ENCODE results near the gene GAS2L1.

The GAS2L1 gene

DNA sequence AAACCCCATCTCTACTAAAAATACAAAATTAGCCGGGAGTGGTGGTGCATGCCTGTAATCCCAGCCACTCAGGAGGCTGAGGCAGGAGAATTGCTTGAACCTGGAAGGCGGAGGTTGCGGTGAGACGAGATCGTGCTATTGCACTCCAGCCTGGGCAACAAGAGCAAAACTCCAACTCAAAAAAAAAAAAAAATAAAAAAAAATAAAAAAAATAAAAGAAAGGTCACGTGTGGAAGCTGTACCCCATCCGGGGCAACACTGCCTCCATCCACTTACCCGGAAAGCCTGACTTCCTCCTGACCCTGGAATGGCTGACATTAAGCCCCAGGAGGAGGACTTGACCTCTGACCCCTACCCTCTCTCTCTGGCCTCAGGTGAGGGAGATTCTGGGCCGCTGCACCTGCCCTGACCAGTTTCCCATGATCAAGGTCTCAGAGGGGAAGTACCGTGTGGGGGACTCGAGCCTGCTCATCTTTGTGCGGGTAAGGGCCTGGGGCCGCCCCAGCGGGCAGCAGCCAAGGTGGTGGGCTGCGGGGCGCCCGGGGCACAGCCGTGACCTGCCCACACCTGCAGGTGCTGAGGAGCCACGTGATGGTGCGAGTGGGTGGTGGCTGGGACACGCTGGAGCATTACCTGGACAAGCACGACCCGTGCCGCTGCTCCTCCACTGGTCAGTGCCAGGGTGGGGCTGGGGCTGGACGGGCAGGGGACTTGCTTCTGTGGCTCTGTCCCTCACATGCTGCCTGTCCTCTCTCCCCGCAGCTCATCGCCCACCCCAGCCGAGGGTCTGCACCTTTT, 3.8 kb downstream of the GAS2L1 start:
- DNase-seq, result no peak

GRCh38 chr22:29310863-29311339, 4.5 kb downstream of the GAS2L1 start:
- DNase-seq, result peak; percentile 70

- DNase-seq, result no peak
These were observed 5.2 kb downstream of the GAS2L1 start for GRCh38 chr22:29311464-29312217.

- DNase-seq, result no peak
These were observed 6.0 kb downstream of the GAS2L1 start for GRCh38 chr22:29312218-29313125.

DNA sequence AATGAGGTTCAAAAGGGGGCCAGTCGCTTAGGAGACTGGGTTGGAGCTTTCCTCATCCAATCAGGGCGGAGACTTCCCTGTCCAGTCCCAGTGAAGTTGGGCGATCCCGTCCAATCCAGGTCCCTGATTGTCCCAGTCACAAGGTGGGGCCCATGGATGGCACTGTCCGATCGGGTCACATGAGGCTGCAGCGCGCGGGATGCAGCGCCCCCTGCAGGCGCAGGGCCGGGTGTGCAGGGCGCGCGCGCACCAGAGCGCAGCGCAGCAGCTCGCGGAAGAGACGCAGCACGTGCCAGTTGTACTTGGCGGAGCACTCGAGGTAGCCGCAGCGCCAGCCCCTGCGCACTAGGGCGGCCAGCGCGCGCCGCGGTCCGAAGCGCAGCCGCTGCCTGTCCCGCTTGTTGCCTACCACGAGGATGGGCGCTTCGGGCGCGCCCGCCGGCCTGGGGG, 6.7 kb downstream of the GAS2L1 start:
- DNase-seq, result peak; percentile 78

DNA sequence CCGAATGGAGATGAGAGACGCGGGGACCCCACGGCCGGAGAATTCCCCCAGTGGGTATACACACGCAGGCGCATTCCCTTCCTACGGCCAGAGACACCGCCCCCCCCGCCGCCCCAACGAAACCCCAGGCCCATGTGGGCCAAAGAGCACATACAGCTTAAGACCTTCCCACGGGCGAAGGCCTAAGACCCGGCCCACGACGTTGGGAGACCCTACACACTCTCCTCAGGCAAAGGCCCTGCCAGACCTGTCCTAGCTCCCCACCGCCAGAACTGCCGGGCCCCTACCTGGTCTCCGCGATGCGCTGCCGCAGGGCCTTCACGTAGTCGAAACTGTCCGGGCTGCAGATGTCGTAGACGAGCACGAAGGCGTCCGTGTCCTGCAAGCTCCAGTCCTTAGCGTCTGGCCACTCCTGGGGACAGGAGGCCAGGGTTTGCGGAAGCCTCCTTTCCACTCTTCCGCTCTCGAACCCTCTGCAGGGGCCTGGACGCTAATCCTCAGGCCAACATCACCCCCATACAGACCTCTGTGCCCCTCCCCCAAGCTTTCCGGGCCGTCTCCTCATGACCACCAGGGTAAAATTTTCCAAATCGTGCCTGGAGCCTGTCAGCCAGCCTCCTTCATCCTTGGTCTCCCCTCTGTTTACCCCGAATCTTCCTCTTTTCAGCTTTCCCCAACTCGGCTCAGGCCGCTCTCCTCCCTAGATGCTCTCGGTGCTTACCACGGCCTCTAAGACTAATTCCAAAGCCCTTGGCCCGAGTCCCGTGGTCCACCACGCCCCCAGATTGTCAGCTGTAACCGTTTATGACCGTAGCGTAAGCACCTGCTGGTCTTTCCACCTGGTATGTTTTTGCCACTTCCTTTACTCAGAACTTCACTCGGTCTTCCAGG, 7.4 kb downstream of the GAS2L1 start:
- peak; percentile 24 for DNase-seq

DNA sequence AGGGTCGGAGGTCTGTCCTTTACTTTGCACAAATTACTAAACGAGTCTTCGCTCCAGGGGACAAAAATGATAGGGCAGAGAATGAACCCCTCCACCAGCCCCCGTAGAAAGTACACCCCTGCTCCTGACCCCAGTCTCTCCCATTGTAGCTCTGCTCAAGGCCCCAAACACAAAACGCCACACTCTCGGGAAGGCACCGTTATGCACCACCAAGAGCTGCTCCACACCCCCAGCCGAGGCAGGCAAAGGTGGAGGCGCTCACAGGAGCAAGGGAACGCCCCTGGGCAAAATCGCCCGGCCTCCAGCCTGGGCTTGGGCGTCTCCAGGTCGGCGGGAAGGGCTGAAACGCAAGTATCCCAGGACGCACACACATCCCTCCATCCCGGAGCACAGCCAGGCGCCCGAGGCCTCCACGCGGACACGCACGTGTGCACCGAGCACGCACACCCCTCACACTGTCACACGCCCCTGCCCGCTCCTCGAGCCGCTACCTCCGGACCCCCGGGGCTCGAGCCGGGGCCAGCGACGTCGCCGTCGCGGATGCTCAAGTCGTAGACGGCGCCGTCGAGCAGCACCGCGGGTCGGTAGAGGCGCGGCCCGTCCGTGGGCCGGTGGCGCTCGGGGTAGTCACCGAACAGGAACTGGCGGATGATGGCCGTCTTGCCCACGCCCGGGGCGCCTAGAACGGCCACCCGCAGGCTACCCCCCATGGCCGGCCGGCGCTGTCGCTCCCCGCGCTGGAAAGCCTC, 8.3 kb downstream of the GAS2L1 start:
- peak; percentile 40 for DNase-seq

- peak; percentile 34 for DNase-seq
These were observed 9.1 kb downstream of the GAS2L1 start, which contains the start of gene RASL10A for GRCh38 chr22:29315286-29316140. Gene RASL10A, minus strand, starts transcription at chr22:29315697. Its CDS starts 451 bp downstream, at chr22:29315246.

DNA sequence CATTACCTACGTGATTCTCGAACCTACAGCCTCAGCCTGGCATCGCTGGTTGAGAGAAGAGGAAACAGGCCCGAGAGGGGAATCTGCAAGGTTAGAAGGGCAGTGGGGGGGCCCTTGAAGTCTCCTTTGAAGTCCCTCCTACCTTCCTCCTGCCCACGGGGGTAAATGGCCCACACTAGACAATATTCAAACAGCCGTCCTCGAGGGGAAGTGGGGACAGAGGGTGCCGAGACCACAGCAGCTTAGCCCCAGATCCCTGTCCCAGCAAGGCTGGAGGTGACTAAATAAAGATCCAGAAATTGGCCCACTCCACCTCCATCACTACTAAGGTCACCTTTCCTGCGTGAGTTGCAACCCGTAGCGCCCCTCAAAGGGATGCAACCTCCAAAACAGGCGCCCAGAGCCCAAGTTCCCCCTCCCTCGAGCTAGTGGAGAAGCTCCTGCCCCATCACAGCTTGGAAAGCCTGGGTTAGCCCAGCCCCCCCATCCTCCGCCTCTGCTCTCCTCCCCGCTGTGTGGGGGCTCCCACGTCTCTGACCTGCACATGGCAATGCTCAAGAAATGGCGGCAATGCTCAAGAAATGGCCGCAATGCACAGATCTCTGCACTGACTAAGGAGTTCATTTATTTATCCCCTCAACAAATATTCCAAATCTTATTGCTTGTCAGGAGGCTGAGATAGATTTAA, 9.8 kb downstream of the GAS2L1 start:
- no peak for DNase-seq

DNA sequence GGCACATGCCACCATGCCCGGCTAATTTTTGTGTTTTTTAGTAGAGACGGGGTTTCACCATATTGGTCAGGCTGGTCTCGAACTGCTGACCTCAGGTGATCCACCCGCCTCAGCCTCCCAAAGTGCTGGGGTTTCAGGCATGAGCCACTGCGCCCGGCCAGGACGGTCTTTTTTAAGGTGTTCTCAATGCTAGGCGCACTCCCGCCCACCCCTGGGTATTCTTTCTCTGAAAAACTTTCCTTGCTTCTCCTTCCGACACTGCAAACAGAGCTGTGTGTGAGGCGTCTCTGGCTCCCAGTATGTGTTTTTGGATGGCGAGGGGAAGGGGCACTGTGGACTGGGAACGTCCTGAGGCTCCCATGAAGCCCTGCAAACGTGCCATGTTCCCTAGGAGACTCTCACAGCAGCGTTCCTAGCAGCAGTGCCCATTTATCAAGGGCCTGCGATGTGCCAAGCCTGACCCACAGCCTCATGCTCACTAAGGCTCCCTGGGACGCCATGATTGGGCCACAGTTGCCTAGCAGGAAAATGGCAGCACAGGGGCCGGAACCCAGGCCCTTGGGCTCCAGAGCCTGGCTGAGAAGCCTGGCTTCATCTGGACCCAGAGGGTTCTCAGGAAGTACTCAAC, 11.5 kb downstream of the GAS2L1 start:
- no peak for DNase-seq

GRCh38 chr22:29319072-29319471, 12.6 kb downstream of the GAS2L1 start:
- no peak for DNase-seq

DNA sequence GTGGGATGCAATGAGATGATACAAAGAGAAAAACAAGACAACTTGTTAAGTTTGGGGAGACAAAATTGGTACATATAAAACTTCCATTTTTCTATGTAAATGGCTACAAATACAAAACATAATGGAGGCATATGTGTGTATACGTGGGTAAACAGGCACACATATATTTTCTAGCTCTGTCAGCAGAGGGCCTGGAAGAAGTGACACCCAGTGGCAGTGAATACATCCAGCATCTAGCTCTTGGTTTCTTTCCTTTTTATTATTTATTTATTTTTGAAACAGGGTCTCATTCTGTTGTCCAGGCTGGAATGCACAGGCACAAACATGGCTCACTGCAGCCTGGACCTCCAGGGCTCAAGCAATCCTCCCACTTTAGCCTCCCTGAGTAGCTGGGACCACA, 14.1 kb downstream of the GAS2L1 start:
- no peak for DNase-seq

GRCh38 chr22:29323641-29324040, 17.2 kb downstream of the GAS2L1 start:
- DNase-seq, result no peak

- no peak for DNase-seq
These were observed 18.9 kb downstream of the GAS2L1 start for GRCh38 chr22:29325356-29325755.

- DNase-seq, result no peak
These were observed 19.4 kb downstream of the GAS2L1 start for GRCh38 chr22:29325785-29326315.

DNA sequence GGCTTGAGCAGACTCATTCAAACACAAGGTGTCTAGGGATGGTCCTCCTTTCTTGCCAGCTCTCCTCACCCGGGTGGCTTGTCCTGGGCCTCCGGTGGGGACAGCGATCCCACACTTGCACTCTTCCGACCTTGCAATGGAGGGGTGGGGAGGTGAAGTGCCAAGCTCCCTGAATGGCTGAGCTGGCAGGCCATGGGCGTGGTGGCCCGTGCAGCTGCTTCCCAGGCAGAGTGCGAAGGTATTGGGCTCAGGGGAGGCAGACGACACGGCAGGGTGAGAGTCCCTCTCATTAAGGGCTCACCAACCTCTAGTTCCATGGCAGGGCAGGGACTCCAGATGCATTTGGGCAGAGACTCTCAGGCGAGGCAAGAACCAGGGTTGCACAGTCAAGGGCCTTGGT, 20.0 kb downstream of the GAS2L1 start:
- DNase-seq, result no peak

DNA sequence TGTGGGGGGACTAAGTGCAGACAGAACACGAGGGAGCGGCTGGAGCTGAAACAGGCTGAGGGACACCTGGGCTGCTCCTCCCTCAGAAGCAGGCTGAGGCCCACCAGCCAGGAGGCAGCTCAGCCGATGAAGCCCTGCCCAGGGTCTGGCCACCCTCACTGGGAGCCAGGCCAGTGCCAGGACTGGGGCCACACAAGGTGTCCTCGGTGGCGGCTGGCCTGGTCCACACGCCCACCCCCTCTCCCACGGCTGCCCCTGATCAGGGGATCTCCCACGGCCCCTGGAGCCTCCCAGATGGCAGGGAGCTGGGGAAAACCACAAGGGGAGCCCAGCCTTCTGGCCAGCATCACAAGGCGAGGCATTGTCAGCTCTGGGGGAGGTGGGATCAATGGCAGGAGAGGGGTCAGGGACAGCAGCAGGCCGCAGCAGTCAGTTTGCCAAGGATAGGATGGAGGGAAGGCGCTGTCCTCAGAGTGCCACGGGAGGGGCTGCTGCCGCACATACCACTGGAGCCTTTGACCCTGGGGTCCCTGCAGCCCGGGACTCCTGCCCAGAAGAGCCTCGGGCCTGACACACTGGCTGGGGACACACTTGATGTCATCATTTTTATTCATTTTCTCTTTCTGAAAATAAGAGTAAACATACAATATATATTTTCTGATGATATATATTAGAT, 20.8 kb downstream of the GAS2L1 start:
- DNase-seq, result no peak

GRCh38 chr22:29328055-29328454, 21.6 kb downstream of the GAS2L1 start:
- no peak for DNase-seq

All from retina (tissue), 1 donor.